Measurements from ENCODE around the gene UBE2Q1. TPM values are rescaled to one million over a fixed set of nuclear protein-coding genes. Genes with fewer than 3 reads are reported as not detected.

UBE2Q1 gene
- total and polyA plus RNA-seq, 2 of the 8 experiments (the other 6 are each of a cell fraction or from before 2014, with no cell fraction given) = 13.2 to 95.8 TPM

DNA sequence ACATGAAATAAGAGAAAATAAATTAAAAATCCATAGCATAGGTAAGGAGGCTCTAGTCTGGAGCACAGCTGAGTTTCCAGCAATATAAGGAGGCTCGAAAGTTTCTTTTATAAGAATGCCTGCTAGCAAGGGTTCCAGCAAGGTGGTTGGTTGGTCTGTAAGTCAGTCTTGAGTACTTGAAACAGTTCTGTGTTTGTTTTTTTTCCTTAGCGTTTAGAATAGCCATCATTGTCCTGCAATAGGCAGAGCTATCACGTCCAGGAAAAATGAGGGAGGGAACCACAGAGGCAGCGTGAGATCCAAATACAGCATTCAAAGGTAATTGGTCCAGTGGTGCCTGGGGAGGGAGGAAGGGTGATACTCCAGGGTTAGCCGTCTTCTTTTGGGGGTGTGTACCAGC is 8.4 kb downstream of the UBE2Q1 start:
- POLR2A ChIA-PET (ENCODE audit: partially characterized antibody) = interaction anchor here (0.7 to 0.9 kb wide), 2 partner anchors 16 to 224 kb away, joined by 3 to 4 read pairs; no protein-coding TSS in a partner anchor
- Histone ChIP-seq H2BK15ac (ENCODE audit: low read length) (no peak overlapping the region), H3K9ac (replicated peaks in 1 of 4; ENCODE audit: extremely low read depth in 1 of 4, low read depth in 3 of 4, low read length in 3 of 4) (no peak overlapping the region), H4K5ac (ENCODE audit: insufficient read length, low read depth, low read length) (no peak overlapping the region), H3K9me3 (ENCODE audit: insufficient read depth in 2 of 2, low read depth in 1 of 2, low read length in 1 of 2) (no peaks in the 10 kb centered on the region), H2BK120ac (replicated peaks; ENCODE audit: low read depth, low read length) (no peak overlapping the region), H3K27ac (ENCODE audit: low read depth, low read length) (no peak overlapping the region), H3K79me1 (ENCODE audit: low read depth, low read length) (no peaks in the 10 kb centered on the region; the same call in 1 of the 2 replicates), H3K4ac (replicated peaks; ENCODE audit: insufficient read length, low read depth, low read length) (no peak overlapping the region), H3K23ac (ENCODE audit: insufficient read length) (no peak overlapping the region), H4K91ac (replicated peaks; ENCODE audit: insufficient read length, low read length) (no peak overlapping the region), H3K56ac (replicated peaks; ENCODE audit: insufficient read length, low read depth, low read length) (no peak overlapping the region), H3K23me2 (ENCODE audit: low read depth, low read length) (no peaks in the 10 kb centered on the region), H3K27me3 (replicated peaks in 1 of 4; ENCODE audit: control insufficient read depth in 3 of 4, extremely low read depth in 1 of 4, insufficient read depth in 3 of 4, low read length in 3 of 4) (no peaks in the 10 kb centered on the region), H2BK20ac (ENCODE audit: low read length) (no peak overlapping the region), H3K79me2 (ENCODE audit: control insufficient read depth in 1 of 2, insufficient read depth in 2 of 2, low read length in 2 of 2) (0 out of 4 replicates have a peak, but pooled peaks cover 0 to under 1% of the 10 kb centered on the region in 2 experiments), H2BK5ac (ENCODE audit: low read depth, low read length) (no peak overlapping the region), H2BK12ac (ENCODE audit: low read depth, low read length) (no peak overlapping the region), H3K4me3 (ENCODE audit: extremely low read depth in 1 of 4, insufficient read depth in 2 of 4, low read depth in 3 of 4, low read length in 4 of 4) (no peak overlapping the region), H4K20me1 (replicated peaks in 1 of 2; ENCODE audit: control insufficient read depth in 1 of 2, insufficient read depth in 2 of 2, low read length in 2 of 2) (peaks cover 2 to 14% of the 10 kb centered on the region in 2 experiments), H3K4me2 (ENCODE audit: insufficient read depth in 1 of 2, low read depth in 2 of 2, low read length in 2 of 2) (no peak overlapping the region), H4K8ac (ENCODE audit: extremely low read depth, insufficient read depth, low read length) (no peak overlapping the region), H3K18ac (ENCODE audit: extremely low read depth, low read length) (no peak overlapping the region), H3K14ac (ENCODE audit: insufficient read length) (no peak overlapping the region), H2AK5ac (ENCODE audit: low read depth, low read length) (no peak overlapping the region), H3K36me3 (ENCODE audit: control insufficient read depth in 2 of 4, insufficient read depth in 4 of 4, low read length in 3 of 4) (peaks cover 32 to 64% (median 51%) of the 10 kb centered on the region in 4 experiments), H3K4me1 (replicated peaks in 1 of 4; ENCODE audit: control insufficient read depth in 3 of 4, insufficient read depth in 4 of 4, low read length in 3 of 4) (no peaks in the 10 kb centered on the region), H2AFZ (ENCODE audit: low read length) (no peak overlapping the region)
- CTCF ChIA-PET (ENCODE audit: partially characterized antibody) = interaction anchor here (0.6 to 5.7 kb wide), 4 partner anchors 15 to 78 kb away, joined by 3 to 117 read pairs (median 3); no protein-coding TSS in a partner anchor
- DNase-seq (ENCODE audit: low read depth in 1 of 2, low spot score in 2 of 2) = no peak
- no peak for FAIRE-seq
- WGBS, 2 experiments (ENCODE audit: extremely low coverage in 1 of 2, insufficient coverage in 1 of 2, insufficient read length in 1 of 2, insufficient replicate concordance in 2 of 2, low coverage in 1 of 2, low lambda C conversion rate in 2 of 2, missing lambda C conversion rate in 1 of 2) = 88% methylated on average over 5 of the region's 5 CpGs; no CpG with 5 or more reads in 1 of the 2 experiments
- TF ChIP-seq CTBP2 (IDR thresholded peaks at IDR 0.05; ENCODE audit: borderline replicate concordance, insufficient read depth, insufficient read length, low read length) (no peak), SAP30 (IDR thresholded peaks at IDR 0.05; ENCODE audit: insufficient read depth, insufficient replicate concordance, low read length) (no peak), BRCA1 (IDR thresholded peaks at IDR 0.05; ENCODE audit: low read depth, low read length) (no peak), KDM4A (IDR thresholded peaks at IDR 0.05; ENCODE audit: low read depth, low read length, severe bottlenecking) (no peak)
- TF ChIP-seq, protein P1, sequence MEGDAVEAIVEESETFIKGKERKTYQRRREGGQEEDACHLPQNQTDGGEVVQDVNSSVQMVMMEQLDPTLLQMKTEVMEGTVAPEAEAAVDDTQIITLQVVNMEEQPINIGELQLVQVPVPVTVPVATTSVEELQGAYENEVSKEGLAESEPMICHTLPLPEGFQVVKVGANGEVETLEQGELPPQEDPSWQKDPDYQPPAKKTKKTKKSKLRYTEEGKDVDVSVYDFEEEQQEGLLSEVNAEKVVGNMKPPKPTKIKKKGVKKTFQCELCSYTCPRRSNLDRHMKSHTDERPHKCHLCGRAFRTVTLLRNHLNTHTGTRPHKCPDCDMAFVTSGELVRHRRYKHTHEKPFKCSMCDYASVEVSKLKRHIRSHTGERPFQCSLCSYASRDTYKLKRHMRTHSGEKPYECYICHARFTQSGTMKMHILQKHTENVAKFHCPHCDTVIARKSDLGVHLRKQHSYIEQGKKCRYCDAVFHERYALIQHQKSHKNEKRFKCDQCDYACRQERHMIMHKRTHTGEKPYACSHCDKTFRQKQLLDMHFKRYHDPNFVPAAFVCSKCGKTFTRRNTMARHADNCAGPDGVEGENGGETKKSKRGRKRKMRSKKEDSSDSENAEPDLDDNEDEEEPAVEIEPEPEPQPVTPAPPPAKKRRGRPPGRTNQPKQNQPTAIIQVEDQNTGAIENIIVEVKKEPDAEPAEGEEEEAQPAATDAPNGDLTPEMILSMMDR (IDR thresholded peaks at IDR 0.05; ENCODE audit: control extremely low read depth in 1 of 3, insufficient read depth in 1 of 3, low read depth in 1 of 3, low read length in 3 of 3) = no peak
- TF ChIP-seq, protein P2, sequence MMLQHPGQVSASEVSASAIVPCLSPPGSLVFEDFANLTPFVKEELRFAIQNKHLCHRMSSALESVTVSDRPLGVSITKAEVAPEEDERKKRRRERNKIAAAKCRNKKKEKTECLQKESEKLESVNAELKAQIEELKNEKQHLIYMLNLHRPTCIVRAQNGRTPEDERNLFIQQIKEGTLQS (IDR thresholded peaks at IDR 0.05; ENCODE audit: insufficient read depth, low read depth, low read length) = no peak

Data from H1 (cell line).